Brain microvascular endothelial cell (primary cell): ENCODE data around the gene MAP2K6.
A peak's percentile ranks its signal among the peaks of the same experiment; 100 is the strongest.

ENCODE experiments used
- DNase-seq: peaks from one replicate; pipeline ENCODE4 v3.0.0-alpha.2; 2020
- H3K27ac ChIP-seq: fragments of 250-450 bp; sonication (Bioruptor Pico); 2 replicates; pipeline ENCODE4 v1.5.1; 2020; ENCODE audit warnings: mild to moderate bottlenecking, moderate library complexity
- H3K27me3 ChIP-seq: fragments of 250-450 bp; sonication (Bioruptor Pico); replicated peaks from 2 replicates; pipeline ENCODE4 v1.5.1; 2020; ENCODE audit warnings: mild to moderate bottlenecking
- H3K36me3 ChIP-seq: fragments of 250-450 bp; sonication (Bioruptor Pico); replicated peaks from 2 replicates; pipeline ENCODE4 v1.5.1; 2020; ENCODE audit warnings: mild to moderate bottlenecking
- H3K4me3 ChIP-seq: 2 replicates; pipeline ENCODE4 v1.5.1; 2011; ENCODE audit warnings: low read depth, mild to moderate bottlenecking, control low read depth, low read length, moderate library complexity
- in situ Hi-C: cut with HindIII; loops from 2 replicates; pipeline ENCODE4 v1.10.0; 2017; ENCODE audit warnings: low sequenced_read_pairs, low pct_ligation_motif_present
- TF ChIP-seq, protein P1 (sequence below): IDR thresholded peaks from 2 replicates; pipeline ENCODE4 v1.5.1; 2011; ENCODE audit warnings: low read depth, mild to moderate bottlenecking, moderate library complexity, low read length, control low read depth, inconsistent platforms; ENCODE audit errors: missing control alignments

MAP2K6 gene

DNA sequence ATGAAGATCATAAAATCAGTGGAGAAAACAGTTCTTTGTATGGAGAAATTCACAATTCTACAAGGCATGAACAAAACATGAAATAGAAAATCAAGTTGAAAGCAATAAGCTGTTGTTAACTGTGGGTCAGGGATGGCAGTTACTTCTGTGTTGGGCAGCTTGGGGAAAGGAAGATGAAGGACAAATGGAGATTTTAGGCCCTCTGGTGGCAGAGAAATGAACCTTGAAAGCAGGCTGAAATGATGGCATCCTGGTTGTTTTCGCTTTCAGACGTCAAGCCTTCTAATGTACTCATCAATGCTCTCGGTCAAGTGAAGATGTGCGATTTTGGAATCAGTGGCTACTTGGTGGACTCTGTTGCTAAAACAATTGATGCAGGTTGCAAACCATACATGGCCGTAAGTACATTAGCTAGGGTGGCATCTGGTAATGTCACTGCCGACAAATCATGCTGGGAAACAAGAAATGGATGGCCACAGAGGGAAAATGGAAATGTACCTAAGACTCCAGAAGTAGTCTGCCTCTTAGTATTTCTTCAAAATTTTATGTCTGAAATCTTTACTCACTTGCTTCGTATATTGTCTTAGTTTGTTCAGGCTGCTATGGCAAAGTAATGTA lies 108.9 kb downstream of the MAP2K6 start:
- peak; percentile 27 for DNase-seq

DNA sequence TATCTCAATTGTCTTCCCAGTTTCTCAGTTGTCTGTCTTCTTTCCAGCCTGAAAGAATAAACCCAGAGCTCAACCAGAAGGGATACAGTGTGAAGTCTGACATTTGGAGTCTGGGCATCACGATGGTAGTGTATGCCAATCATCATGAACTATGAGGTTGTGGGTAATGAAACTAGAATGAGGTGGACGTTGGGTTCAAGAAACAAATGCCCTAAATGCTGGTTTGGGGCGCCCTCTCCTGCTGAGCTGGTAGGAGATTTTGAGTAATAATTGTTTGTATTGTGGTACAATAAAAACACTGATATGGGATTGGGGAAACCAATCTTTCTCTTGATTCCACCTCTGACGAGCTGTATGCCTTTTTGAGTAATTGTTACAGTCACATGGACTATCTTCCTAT lies 110.4 kb downstream of the MAP2K6 start:
- TF ChIP-seq, protein P1, sequence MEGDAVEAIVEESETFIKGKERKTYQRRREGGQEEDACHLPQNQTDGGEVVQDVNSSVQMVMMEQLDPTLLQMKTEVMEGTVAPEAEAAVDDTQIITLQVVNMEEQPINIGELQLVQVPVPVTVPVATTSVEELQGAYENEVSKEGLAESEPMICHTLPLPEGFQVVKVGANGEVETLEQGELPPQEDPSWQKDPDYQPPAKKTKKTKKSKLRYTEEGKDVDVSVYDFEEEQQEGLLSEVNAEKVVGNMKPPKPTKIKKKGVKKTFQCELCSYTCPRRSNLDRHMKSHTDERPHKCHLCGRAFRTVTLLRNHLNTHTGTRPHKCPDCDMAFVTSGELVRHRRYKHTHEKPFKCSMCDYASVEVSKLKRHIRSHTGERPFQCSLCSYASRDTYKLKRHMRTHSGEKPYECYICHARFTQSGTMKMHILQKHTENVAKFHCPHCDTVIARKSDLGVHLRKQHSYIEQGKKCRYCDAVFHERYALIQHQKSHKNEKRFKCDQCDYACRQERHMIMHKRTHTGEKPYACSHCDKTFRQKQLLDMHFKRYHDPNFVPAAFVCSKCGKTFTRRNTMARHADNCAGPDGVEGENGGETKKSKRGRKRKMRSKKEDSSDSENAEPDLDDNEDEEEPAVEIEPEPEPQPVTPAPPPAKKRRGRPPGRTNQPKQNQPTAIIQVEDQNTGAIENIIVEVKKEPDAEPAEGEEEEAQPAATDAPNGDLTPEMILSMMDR = peak; percentile 12
- in situ Hi-C loops = no loop called here
- no peaks in the 10 kb centered on the region for H3K27me3 ChIP-seq
- no peaks in the 10 kb centered on the region for H3K36me3 ChIP-seq
- no peak for DNase-seq
- H3K27ac ChIP-seq = no peak overlapping the region
- no peak overlapping the region for H3K4me3 ChIP-seq

More for the DNA sequence above, 108.9 kb downstream of the MAP2K6 start:
- H3K4me3 ChIP-seq = no peak overlapping the region
- H3K27me3 ChIP-seq = no peaks in the 10 kb centered on the region
- in situ Hi-C loops = no loop called here
- TF ChIP-seq, protein P1 = peak; percentile 79
- no peaks in the 10 kb centered on the region for H3K36me3 ChIP-seq
- no peak overlapping the region for H3K27ac ChIP-seq

DNA sequence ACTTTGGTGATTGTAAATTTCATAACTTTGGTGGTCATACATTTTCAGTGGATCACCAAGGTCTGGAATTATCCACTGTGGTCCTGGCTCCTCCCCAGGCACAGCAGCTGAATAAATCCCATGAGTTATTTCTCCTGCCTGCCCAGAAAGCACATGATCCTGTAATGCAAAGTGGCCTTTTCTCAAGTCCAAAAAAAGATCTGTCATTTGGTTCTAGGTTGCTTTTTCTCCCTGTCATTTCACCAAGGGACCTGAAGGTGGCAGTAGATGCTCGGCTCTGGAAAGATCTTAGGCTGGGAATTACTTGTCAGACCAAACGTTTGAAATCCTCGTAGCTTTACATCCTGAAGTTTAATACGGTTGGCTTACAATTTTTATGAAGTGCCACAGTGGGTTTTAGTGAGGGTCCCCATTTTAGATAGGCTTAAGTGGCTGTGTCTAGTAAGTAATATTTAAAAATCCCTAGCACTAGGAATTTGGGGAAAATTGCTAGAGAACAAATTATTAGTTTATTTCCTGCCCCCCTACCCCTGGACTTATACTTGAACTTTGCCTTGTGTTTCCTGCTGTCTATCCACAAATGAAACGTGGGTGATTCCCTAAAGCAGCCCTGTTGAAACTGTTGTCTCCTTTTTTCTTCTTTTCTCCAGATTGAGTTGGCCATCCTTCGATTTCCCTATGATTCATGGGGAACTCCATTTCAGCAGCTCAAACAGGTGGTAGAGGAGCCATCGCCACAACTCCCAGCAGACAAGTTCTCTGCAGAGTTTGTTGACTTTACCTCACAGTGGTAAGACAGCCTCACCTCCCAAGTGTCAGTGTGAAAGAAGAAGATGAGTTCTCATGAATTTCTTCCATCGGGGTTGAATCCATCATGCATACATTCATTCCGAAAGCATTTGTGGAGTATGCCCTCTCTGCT lies 111.7 kb downstream of the MAP2K6 start:
- Histone ChIP-seq H3K27ac (no peak overlapping the region), H3K36me3 (no peaks in the 10 kb centered on the region), H3K27me3 (no peaks in the 10 kb centered on the region), H3K4me3 (no peak overlapping the region)
- in situ Hi-C loops = no loop called here
- TF ChIP-seq, protein P1 = peak; percentile 89
- DNase-seq = peak; percentile 52

DNA sequence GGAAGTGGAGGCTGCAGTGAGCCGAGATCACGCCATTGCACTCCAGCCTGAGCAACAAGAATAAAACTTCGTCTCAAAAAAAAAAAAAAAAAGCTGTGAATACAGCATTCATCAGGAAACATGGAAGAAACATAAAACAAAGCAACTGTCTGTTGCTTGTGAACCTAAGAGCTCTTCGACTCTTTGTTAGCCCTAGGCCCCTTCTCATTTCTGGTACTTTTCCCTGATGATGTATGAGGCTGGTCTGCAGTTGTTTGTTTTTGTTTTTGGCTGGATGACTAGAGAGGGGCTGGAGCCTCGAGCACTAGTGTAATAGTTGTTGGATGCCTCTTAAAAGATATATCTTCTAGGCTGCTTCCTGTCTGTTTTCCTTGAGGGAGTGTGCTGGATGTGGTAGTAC lies 113.5 kb downstream of the MAP2K6 start:
- no peak overlapping the region for H3K27ac ChIP-seq
- TF ChIP-seq, protein P1 = no peak
- H3K27me3 ChIP-seq = no peaks in the 10 kb centered on the region
- no peak for DNase-seq
- no peak overlapping the region for H3K4me3 ChIP-seq
- no peaks in the 10 kb centered on the region for H3K36me3 ChIP-seq
- in situ Hi-C loops = no loop called here

GRCh38 chr17:69533481-69534234 lies 119.2 kb downstream of the MAP2K6 start:
- in situ Hi-C loops = no loop called here
- no peak for DNase-seq
- TF ChIP-seq, protein P1 = no peak

More at GRCh38 chr17:69533481-69534234, 119.2 kb downstream of the MAP2K6 start:
- no peaks in the 10 kb centered on the region for H3K36me3 ChIP-seq
- no peak overlapping the region for H3K27ac ChIP-seq
- no peaks in the 10 kb centered on the region for H3K27me3 ChIP-seq
- H3K4me3 ChIP-seq = no peak overlapping the region
